Ovary (tissue), 9 donors: Measurements from ENCODE around the gene MRPS5. TPM values are rescaled to one million over a fixed set of nuclear protein-coding genes. Genes with fewer than 3 reads are reported as not detected.

Experiments used
- DNase-seq, 5 donors: peaks; one replicate each; pipeline ENCODE4 v3.0.0-alpha.2; 2019 to 2020
- H3K27ac ChIP-seq, 2 donors: fragments of 200-600 bp; one replicate each; pipeline versions ENCODE4 v1.5.1 to v1.8.0; 2019 to 2022
- H3K27me3 ChIP-seq: fragments of 200-600 bp; one replicate; pipeline ENCODE4 v1.8.0; 2022
- H3K36me3 ChIP-seq: fragments of 200-600 bp; sonication (generic); one replicate; pipeline ENCODE4 v1.5.1; 2019
- H3K4me1 ChIP-seq: one replicate; pipeline ENCODE4 v1.8.1; 2013; ENCODE audit warnings: mild to moderate bottlenecking, moderate library complexity; ENCODE audit not compliant: insufficient read depth
- H3K4me3 ChIP-seq: fragments of 200-600 bp; sonication (generic); one replicate; pipeline ENCODE4 v1.5.1; 2017
- H3K9me3 ChIP-seq, 2 donors: fragments of 200-600 bp in 1 of 2; sonication (generic) in 1 of 2; one replicate each; pipeline versions ENCODE4 v1.5.1 to v1.8.1; 2013 to 2019; ENCODE audit warnings: mild to moderate bottlenecking in 1 of 2, moderate library complexity in 1 of 2
- EP300 ChIP-seq: sonication (generic); formaldehyde crosslinking; IDR thresholded peaks from one replicate; pipeline ENCODE4 v1.6.1; 2017; ENCODE audit warnings: antibody characterized with exemption
- POLR2A ChIP-seq: fragments of 450-650 bp; IDR thresholded peaks from one replicate; pipeline ENCODE4 v1.6.1; 2017; ENCODE audit warnings: antibody characterized with exemption, mild to moderate bottlenecking, moderate library complexity
- WGBS, 3 donors: extraction: QIAGEN DNeasy Blood & Tissue Kit in 1 of 3; methylation state at CpG; one replicate each; pipeline versions ENCODE4 v1.1.5 to v1.1.7; 2013 to 2017; 5-methylcytosine and 5-hydroxymethylcytosine counted together
- intact Hi-C, 4 donors: fragments of 100-400 bp; cut with DNase I; formaldehyde crosslinking; loops; one replicate each; pipeline versions ENCODE4 v1.11.0 to v1.15.1; 2022 to 2023
- polyA plus RNA-seq, 2 donors: library from polyadenylated mRNA; stranded (reverse); fragments of 200-250 nt in 1 of 2; fragments of 350-450 nt in 1 of 2; fragmentation: Illumina TruSeq in 1 of 2; extraction: RNeasy Lipid Tissue Mini Kit (QIAGEN cat#74804) in 1 of 2; gene quantifications; one replicate each; pipeline ENCODE4 v1.2.3, GENCODE V29; 2013 to 2014
- total RNA-seq, 7 donors: library from RNA; depleted of rRNA in 2 of 7; stranded (reverse); fragments of >200 nt in 2 of 7; fragmentation: NEBNext Ultra II Directional in 3 of 7; extraction: Animal tissue kit (Norgen Biotek cat#: 25700) in 3 of 7; gene quantifications; one replicate each; pipeline versions ENCODE4 v1.1.0 to v1.2.4, GENCODE V29; 2016 to 2023
- TF ChIP-seq, protein P1 (sequence below), 3 donors: fragments of 450-650 bp in 2 of 3; fragments of 200-600 bp in 1 of 3; IDR thresholded peaks; one replicate each; pipeline versions ENCODE4 v1.5.1 to v1.8.0; 2016 to 2022; ENCODE audit warnings: antibody characterized with exemption in 3 of 3, mild to moderate bottlenecking in 1 of 3
- donor health status: DM: no; HTN: no; CAD: no; lungs with moderate emphysema.
- donor health status: DM: no; HTN: no; CAD: no.
- donor health status: Bipolar disorder and iron deficiency.
- donor health status: DM: yes; HTN: yes; CAD: no.
- donor health status: DM: no; HTN: no; CAD: no.
- donor health status: DM: yes; HTN: yes; CAD: no.

Gene MRPS5
- total and polyA plus RNA-seq, 9 donors = 32.4 to 62.9 (median 39.7) TPM

DNA sequence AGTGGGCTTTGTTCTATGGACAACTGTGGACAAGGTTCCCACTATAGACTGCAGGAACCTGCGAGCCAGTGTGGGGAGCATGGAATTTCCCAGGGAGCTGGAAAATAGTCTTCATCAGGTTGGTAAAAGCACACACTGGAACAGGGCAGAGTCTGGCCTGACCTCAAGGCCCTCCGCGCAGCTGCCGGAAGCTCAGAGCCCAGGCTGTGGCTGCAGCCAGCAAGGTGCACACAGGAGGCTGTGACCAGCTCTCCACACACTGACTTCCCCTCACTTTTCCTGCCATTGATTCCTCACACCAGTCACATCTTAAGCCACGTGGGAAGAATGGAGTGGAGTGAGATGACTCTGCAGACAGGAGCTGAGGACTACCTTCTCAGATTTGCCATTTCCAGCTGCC lies 77.0 kb downstream of the MRPS5 start:
- Histone ChIP-seq H3K27ac (no peak overlapping the region), H3K27me3 (no peaks in the 10 kb centered on the region), H3K9me3 (no peaks in the 10 kb centered on the region), H3K36me3 (no peaks in the 10 kb centered on the region), H3K4me3 (no peak overlapping the region), H3K4me1 (no peaks in the 10 kb centered on the region)
- DNase-seq = no peak
- WGBS, 3 donors = 82 to 91% (median 85%) methylated on average over 5 of the region's 5 CpGs
- intact Hi-C loops = no loop called here
- TF ChIP-seq, protein P1, sequence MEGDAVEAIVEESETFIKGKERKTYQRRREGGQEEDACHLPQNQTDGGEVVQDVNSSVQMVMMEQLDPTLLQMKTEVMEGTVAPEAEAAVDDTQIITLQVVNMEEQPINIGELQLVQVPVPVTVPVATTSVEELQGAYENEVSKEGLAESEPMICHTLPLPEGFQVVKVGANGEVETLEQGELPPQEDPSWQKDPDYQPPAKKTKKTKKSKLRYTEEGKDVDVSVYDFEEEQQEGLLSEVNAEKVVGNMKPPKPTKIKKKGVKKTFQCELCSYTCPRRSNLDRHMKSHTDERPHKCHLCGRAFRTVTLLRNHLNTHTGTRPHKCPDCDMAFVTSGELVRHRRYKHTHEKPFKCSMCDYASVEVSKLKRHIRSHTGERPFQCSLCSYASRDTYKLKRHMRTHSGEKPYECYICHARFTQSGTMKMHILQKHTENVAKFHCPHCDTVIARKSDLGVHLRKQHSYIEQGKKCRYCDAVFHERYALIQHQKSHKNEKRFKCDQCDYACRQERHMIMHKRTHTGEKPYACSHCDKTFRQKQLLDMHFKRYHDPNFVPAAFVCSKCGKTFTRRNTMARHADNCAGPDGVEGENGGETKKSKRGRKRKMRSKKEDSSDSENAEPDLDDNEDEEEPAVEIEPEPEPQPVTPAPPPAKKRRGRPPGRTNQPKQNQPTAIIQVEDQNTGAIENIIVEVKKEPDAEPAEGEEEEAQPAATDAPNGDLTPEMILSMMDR (IDR thresholded peaks at IDR 0.05) = no peak
- TF ChIP-seq EP300 (no peak), POLR2A (no peak)

DNA sequence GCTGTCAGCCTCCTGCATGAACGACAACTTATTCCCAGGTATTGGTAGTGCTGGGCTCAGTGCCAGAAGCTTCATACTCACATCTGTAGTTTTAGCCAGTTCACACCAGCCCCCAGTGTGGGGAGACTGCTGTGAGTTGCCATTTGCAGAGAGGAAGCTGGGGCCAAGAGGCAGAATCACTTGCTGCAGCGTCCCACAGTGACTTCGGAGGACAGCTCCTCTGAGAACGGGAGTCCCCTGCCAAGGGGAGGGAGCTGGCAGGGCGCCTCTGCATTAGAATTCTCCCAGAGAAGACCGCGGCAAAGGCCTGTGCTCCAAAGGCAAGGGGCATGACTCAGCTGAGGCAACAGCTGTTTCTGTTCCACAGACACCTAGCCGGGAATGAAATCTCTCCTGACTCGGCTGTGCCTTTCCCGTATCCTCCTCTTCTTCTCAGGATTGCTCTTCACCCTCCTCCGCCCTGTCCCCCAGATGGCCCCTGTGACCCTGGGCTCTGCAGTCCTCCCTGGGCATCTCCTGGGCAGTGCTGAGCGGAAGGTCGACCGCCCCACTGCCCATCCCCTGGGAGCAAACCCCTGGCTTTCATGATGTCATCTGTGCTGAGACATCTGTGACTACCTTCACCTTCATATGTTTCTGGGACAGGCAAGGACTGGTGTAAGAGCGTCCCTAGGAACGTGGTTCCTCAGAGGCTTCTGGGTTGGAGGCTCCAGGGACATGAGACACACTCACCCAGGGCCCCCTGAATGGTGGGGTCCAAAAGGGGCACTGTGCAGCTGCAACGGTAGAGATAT lies 78.1 kb downstream of the MRPS5 start:
- Histone ChIP-seq H3K4me1 (no peaks in the 10 kb centered on the region), H3K27ac (no peak overlapping the region), H3K4me3 (no peak overlapping the region), H3K9me3 (no peaks in the 10 kb centered on the region), H3K27me3 (no peaks in the 10 kb centered on the region), H3K36me3 (no peaks in the 10 kb centered on the region)
- TF ChIP-seq POLR2A (no peak), EP300 (no peak)
- TF ChIP-seq, protein P1 (IDR thresholded peaks at IDR 0.05) = no peak
- DNase-seq = peak in 3 of 5 donors; percentile 31 to 50 (median 35)
- WGBS, 3 donors = 29 to 30% (median 29%) methylated on average over 17 of the region's 17 CpGs
- intact Hi-C loops = no loop called here

DNA sequence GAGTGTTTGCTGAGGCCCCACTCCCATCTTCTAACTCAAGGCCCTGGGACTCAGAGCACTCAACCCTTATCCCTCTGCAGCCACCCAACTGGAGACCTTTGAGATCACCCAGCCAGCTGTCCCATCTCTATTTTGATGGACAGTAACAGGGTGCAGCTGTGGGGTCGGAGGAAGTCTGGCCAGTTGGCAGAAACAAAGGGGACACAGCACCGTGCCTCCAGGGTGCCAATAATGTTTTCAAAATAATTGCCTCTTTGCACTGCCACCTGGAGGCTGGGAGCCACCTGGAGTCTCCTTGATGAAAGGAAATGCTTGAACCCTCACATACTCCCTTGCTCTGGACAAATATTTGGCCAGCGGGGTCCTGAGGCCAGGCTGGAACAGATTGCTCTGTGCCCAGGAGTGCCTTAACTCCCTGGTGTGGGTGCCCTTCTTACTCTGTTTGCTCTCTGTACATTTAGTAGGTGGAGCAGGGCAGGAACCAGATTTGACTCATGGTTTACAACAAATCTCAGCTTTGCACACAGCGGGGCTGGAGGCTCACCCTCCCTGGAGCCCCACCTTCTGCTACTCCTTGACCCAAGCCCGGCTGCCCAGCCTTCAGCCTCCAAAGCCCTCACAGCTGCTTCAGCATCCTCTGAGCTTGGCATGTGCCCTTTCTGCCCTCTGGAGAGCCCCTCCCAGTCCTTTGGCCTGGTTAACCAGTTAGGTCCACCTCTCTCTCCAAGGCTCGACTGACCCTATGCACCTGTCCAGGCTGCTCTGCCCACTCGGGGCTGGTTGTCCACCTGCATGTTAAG lies 78.9 kb downstream of the MRPS5 start:
- no peak for DNase-seq
- TF ChIP-seq, protein P1 (IDR thresholded peaks at IDR 0.05) = no peak
- no peak for TF ChIP-seq EP300
- TF ChIP-seq POLR2A = no peak
- Histone ChIP-seq H3K36me3 (no peaks in the 10 kb centered on the region), H3K4me3 (no peak overlapping the region), H3K4me1 (no peaks in the 10 kb centered on the region), H3K9me3 (no peaks in the 10 kb centered on the region), H3K27ac (no peak overlapping the region), H3K27me3 (no peaks in the 10 kb centered on the region)
- intact Hi-C loops = no loop called here
- WGBS, 3 donors = 51 to 68% (median 53%) methylated on average over 7 of the region's 7 CpGs

DNA sequence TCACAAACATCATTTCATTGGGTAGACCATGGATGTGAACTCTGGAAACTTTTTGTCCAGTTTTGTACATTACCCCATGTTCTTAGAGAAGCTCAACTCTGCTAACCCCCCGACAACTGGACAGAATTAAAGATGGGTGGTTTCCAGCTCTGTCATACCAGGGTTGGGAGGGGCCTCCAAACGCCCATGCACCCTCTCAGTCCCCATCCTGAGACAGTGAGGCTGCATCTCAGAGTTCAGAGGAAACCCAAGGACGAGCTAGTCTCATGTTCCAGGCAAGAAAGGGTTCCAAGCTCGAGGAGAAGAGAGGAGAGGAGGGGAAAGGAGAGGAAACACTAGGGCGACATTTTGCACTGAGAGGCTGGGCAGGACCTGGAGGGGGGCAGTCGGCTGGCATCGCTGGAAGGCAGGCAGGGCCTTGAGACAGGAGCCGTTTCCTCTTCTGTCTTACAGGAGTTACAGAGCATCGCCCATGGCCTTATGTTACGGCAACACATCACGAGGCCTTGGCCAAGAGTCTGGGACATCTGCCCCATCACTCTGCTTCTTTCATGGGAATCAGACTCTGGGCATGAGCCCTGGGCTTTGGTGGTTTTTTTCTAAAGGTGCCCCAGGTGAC lies 79.7 kb downstream of the MRPS5 start:
- H3K27ac ChIP-seq = no peak overlapping the region
- intact Hi-C loops = no loop called here

More for the DNA sequence above, 79.7 kb downstream of the MRPS5 start:
- H3K4me3 ChIP-seq = no peak overlapping the region
- TF ChIP-seq EP300 (no peak), POLR2A (no peak)
- TF ChIP-seq, protein P1 (IDR thresholded peaks at IDR 0.05) = no peak
- no peaks in the 10 kb centered on the region for H3K9me3 ChIP-seq
- H3K4me1 ChIP-seq = no peaks in the 10 kb centered on the region
- no peaks in the 10 kb centered on the region for H3K27me3 ChIP-seq
- 78 to 82% (median 81%) methylated on average over 11 of the region's 11 CpGs for WGBS, 3 donors
- DNase-seq = no peak
- no peaks in the 10 kb centered on the region for H3K36me3 ChIP-seq
